ENCODE data around the gene STIP1. TPM values are rescaled to one million over a fixed set of nuclear protein-coding genes. Genes with fewer than 3 reads are reported as not detected.

The STIP1 gene
- total RNA-seq, 1 donor from 2014 or later = 127 TPM

GRCh38 chr11:64218628-64219353 lies 32.8 kb downstream of the STIP1 start:
- Mint-ChIP-seq H3K36me3 (peaks cover 4% of the 10 kb centered on the region), H3K4me3 (no peak overlapping the region), H3K4me1 (no peaks in the 10 kb centered on the region), H3K27me3 (ENCODE audit: low read depth) (no peaks in the 10 kb centered on the region), H3K9me3 (peaks cover 3% of the 10 kb centered on the region), H3K27ac (no peak overlapping the region)
- DNase-seq (ENCODE audit: low spot score in 2 of 2, unreplicated experiment in 2 of 2) = no peak
- TF ChIP-seq CTCF (IDR thresholded peaks at IDR 0.05; ENCODE audit: unreplicated experiment) = no peak

- Mint-ChIP-seq H3K27me3 (ENCODE audit: low read depth) (no peaks in the 10 kb centered on the region), H3K4me3 (no peak overlapping the region), H3K36me3 (peaks cover 4% of the 10 kb centered on the region), H3K4me1 (no peaks in the 10 kb centered on the region), H3K27ac (no peak overlapping the region), H3K9me3 (peaks cover 3% of the 10 kb centered on the region)
- TF ChIP-seq CTCF (IDR thresholded peaks at IDR 0.05; ENCODE audit: unreplicated experiment) = no peak
- no peak for DNase-seq (ENCODE audit: low spot score in 2 of 2, unreplicated experiment in 2 of 2)
Measured at GRCh38 chr11:64219354-64219684, 33.3 kb downstream of the STIP1 start.

DNA sequence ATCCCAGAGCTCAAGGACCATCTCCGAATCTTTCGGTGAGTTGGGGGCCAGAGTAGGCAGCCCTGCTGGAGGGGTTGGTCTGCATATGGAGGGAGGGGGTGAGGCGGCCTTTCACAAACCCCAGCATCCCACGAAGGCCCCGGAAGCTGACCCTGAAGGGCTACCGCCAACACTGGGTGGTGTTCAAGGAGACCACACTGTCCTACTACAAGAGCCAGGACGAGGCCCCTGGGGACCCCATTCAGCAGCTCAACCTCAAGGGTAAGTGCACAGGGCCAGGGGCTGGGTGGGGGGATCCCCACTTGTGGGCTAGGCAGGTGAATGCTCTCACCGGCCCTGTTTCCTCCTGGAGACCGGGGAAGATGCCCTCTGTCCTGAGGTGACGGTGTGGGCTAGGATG lies 33.8 kb downstream of the STIP1 start:
- no peak for DNase-seq (ENCODE audit: low spot score in 2 of 2, unreplicated experiment in 2 of 2)
- Mint-ChIP-seq H3K27me3 (ENCODE audit: low read depth) (no peaks in the 10 kb centered on the region), H3K4me3 (no peak overlapping the region), H3K27ac (no peak overlapping the region), H3K36me3 (peaks cover 4% of the 10 kb centered on the region), H3K9me3 (peaks cover 3% of the 10 kb centered on the region), H3K4me1 (no peaks in the 10 kb centered on the region)
- no peak for TF ChIP-seq CTCF (IDR thresholded peaks at IDR 0.05; ENCODE audit: unreplicated experiment)

DNA sequence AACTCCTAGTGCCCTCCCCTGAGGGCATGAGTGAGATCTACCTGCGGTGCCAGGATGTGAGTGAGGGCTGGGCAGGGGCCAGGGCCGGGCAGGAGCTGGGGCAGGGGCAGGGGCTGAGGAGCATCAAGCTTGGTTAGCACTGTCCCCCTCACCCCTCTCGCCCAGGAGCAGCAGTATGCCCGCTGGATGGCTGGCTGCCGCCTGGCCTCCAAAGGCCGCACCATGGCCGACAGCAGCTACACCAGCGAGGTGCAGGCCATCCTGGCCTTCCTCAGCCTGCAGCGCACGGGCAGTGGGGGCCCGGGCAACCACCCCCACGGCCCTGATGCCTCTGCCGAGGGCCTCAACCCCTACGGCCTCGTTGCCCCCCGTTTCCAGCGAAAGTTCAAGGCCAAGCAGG lies 34.3 kb downstream of the STIP1 start:
- no peak overlapping the region for H3K27ac Mint-ChIP-seq
- DNase-seq (ENCODE audit: low spot score in 2 of 2, unreplicated experiment in 2 of 2) = no peak
- no peak for TF ChIP-seq CTCF (IDR thresholded peaks at IDR 0.05; ENCODE audit: unreplicated experiment)
- no peak overlapping the region for H3K4me3 Mint-ChIP-seq
- H3K27me3 Mint-ChIP-seq (ENCODE audit: low read depth) = no peaks in the 10 kb centered on the region
- H3K9me3 Mint-ChIP-seq = peaks cover under 1% of the 10 kb centered on the region
- peaks cover 4% of the 10 kb centered on the region for H3K4me1 Mint-ChIP-seq
- H3K36me3 Mint-ChIP-seq = peaks cover under 1% of the 10 kb centered on the region

GRCh38 chr11:64220798-64221197 lies 34.8 kb downstream of the STIP1 start:
- TF ChIP-seq CTCF (IDR thresholded peaks at IDR 0.05; ENCODE audit: unreplicated experiment) = no peak
- H3K4me3 Mint-ChIP-seq = no peak overlapping the region

GRCh38 chr11:64222651-64223000 lies 36.7 kb downstream of the STIP1 start:
- TF ChIP-seq CTCF (IDR thresholded peaks at IDR 0.05; ENCODE audit: unreplicated experiment) = no peak
- Mint-ChIP-seq H3K27me3 (ENCODE audit: low read depth) (no peaks in the 10 kb centered on the region), H3K4me3 (no peak overlapping the region), H3K4me1 (peaks cover 15% of the 10 kb centered on the region), H3K27ac (no peak overlapping the region), H3K36me3 (no peaks in the 10 kb centered on the region), H3K9me3 (no peaks in the 10 kb centered on the region)
- DNase-seq (ENCODE audit: low spot score in 2 of 2, unreplicated experiment in 2 of 2) = no peak

More at GRCh38 chr11:64220798-64221197, 34.8 kb downstream of the STIP1 start:
- no peak for DNase-seq (ENCODE audit: low spot score in 2 of 2, unreplicated experiment in 2 of 2)
- Mint-ChIP-seq H3K4me1 (peaks cover 5% of the 10 kb centered on the region), H3K27ac (no peak overlapping the region), H3K27me3 (ENCODE audit: low read depth) (no peaks in the 10 kb centered on the region), H3K9me3 (no peaks in the 10 kb centered on the region), H3K36me3 (no peaks in the 10 kb centered on the region)
